Duodenal mucosa (tissue), 2 donors: Measurements from ENCODE around the gene RDH16.
"Not testable (repeated sequence)": the region's sequence is repeated elsewhere in the genome, so short reads cannot be mapped to it uniquely, and the experiment has no call there.

Source experiments
- H3K27ac ChIP-seq: one replicate; pipeline ENCODE4 v1.7.0; 2013; ENCODE audit warnings: low read depth, low read length
- H3K27me3 ChIP-seq, 2 donors: one replicate each; pipeline ENCODE4 v1.7.0; 2013; ENCODE audit warnings: low read length in 2 of 2, control low read depth in 1 of 2; ENCODE audit not compliant: insufficient read depth in 2 of 2, control insufficient read depth in 1 of 2
- H3K36me3 ChIP-seq, 2 donors: one replicate each; pipeline ENCODE4 v1.7.0; 2013; ENCODE audit warnings: low read length in 2 of 2, control low read depth in 1 of 2; ENCODE audit not compliant: insufficient read depth in 2 of 2, control insufficient read depth in 1 of 2
- H3K4me1 ChIP-seq, 2 donors: one replicate each; pipeline ENCODE4 v1.7.0; 2013; ENCODE audit warnings: low read length in 2 of 2, control low read depth in 1 of 2; ENCODE audit not compliant: insufficient read depth in 2 of 2, control insufficient read depth in 1 of 2
- H3K4me3 ChIP-seq, 2 donors: one replicate each; pipeline ENCODE4 v1.7.0; 2013; ENCODE audit warnings: low read length in 2 of 2, low read depth in 1 of 2
- H3K9ac ChIP-seq, 2 donors: one replicate each; pipeline ENCODE4 v1.7.0; 2013; ENCODE audit warnings: low read length in 2 of 2, low read depth in 1 of 2
- H3K9me3 ChIP-seq, 2 donors: one replicate each; pipeline ENCODE4 v1.7.0; 2013; ENCODE audit warnings: low read length in 2 of 2, control low read depth in 1 of 2; ENCODE audit not compliant: control insufficient read depth in 1 of 2

The RDH16 gene

DNA sequence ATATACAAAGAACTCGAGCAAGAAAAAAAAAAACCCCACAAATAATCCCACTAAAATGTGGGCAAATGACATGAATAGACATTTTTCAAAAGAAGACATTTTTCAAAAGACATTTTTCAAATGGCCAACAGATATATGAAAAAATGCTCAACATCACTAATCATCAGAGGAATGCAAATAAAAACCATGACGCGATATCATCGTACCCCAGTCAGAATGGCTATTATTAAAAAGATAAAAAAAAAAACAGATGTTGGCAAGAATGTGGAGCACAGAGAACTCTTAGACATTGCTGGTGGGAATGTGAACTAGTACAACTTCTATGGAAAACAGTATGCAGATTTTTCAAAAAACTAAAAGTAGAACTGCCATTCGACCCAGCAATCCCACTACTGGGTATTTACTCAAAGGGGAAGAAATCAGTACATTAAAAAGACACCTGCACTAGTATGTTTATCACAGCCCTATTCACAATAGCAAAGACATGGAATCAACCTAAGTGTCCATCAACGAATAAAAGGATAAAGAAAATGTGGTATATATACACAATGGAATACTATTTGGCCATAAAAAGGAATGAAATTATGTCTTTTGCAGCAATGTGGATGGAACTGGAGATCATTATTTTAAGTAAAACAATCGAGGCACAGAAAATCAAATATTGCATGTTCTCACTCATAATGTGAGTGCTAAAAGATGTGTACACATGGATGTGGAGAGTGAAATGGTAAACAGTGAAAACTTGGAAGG lies 32.6 kb upstream of the RDH16 start:
- Histone ChIP-seq H3K36me3 (no peaks in the 10 kb centered on the region), H3K27me3 (no peaks in the 10 kb centered on the region), H3K9ac (no peak overlapping the region), H3K27ac (no peak overlapping the region), H3K9me3 (no peaks in the 10 kb centered on the region), H3K4me1 (peaks cover 12 to 15% of the 10 kb centered on the region in 2 donors), H3K4me3 (no peak overlapping the region)

DNA sequence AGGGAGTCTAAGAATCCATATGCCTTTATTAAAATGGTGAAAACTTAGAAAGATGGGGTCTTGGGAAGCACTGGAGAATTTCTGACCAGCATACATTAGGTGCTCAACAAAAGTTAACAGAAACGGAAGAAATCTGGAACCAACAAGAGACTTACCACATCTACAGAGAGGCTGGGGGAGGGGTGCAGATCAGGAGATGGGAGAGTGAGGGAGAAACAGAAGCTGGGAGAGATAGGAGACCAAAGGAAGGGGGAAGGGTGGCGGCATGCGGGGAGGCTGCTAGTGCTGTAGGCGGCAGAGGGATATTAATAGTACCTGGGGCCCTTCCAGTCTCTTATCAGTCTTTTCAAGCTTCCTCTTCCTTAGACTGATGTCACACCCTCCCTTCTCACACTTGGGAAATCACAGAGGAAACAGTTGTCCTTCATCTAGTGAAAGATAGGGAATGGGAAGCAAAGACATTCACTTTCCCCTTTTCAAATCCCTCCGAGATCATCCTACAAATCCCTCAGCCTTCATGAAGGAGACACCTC lies 30.9 kb upstream of the RDH16 start:
- Histone ChIP-seq H3K27ac (no peak overlapping the region), H3K27me3 (no peaks in the 10 kb centered on the region), H3K9me3 (no peaks in the 10 kb centered on the region), H3K9ac (no peak overlapping the region), H3K36me3 (no peaks in the 10 kb centered on the region), H3K4me1 (peaks cover 12 to 15% of the 10 kb centered on the region in 2 donors), H3K4me3 (no peak overlapping the region)

DNA sequence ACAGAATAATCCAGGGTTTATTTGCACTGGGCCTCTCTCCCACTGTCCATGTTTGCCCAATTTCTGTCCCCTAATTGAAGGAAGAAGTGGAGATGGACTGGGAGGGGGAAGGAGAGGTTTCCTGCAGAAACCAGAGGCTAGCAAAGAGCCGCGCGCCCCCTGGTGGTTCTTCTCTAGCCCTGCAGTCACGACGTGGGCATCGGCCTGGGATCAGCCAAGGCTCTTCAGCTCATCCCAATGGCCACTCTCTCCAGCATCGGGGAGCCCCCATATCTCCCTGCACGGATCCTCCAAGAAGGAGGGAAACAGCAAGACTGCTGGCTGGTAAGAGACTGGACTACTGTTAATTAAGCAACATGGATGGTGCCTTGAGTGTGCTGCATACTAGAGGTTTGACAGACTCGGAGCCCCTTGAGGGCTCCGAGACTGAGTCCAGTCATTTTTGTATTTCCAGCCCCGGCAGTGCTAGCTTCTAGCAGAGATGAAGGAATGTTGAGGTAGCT lies 30.2 kb upstream of the RDH16 start:
- no peak overlapping the region for H3K27ac ChIP-seq
- peaks cover 12 to 15% of the 10 kb centered on the region in 2 donors for H3K4me1 ChIP-seq
- no peak overlapping the region for H3K9ac ChIP-seq
- no peaks in the 10 kb centered on the region for H3K36me3 ChIP-seq
- H3K4me3 ChIP-seq: no peak overlapping the region
- H3K9me3 ChIP-seq: no peaks in the 10 kb centered on the region
- no peaks in the 10 kb centered on the region for H3K27me3 ChIP-seq

DNA sequence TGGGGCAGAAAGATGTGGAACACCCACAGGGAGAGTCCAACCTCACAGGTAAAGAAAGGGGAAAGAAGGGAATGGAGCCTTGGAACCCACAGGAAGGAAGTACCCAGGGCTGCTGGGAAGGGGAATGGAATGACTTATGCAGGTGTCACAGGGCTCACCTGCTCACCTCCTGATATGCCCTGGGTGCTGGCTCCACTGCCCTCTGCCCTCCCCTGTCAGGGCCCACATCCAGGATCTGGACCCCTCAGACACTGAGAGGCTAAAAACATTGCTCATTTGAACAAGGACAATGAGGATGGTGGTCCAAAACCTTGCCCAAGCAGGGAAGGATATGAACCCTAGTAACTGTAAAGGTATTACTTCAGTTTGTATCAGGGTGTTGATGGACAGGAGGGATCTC lies 29.6 kb upstream of the RDH16 start:
- H3K4me3 ChIP-seq: no peak overlapping the region
- H3K9me3 ChIP-seq: no peaks in the 10 kb centered on the region
- H3K27ac ChIP-seq: no peak overlapping the region
- no peak overlapping the region for H3K9ac ChIP-seq
- H3K27me3 ChIP-seq: no peaks in the 10 kb centered on the region
- H3K4me1 ChIP-seq: peaks cover 12 to 15% of the 10 kb centered on the region in 2 donors
- H3K36me3 ChIP-seq: no peaks in the 10 kb centered on the region

DNA sequence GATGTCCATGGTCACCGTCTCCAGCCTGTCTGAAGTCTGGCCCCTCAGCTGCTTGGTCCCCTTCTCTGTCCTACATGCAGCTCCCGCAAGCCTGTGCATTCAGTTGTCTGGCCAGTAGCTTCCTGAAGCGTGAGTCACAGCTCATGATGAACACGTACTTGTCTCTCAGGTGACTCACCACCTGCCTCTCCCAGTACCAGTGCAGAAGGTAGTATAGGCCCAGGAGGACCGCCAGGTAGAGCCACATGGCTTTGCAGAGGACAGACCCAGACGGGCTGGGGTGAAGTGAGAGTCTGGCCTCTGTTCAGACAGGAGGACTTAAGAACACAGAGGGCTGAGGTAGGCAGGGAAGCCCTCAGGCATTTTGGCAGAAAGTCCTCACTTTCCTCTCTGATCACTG lies 28.3 kb upstream of the RDH16 start:
- not testable (repeated sequence) for H3K27ac ChIP-seq, H3K9ac ChIP-seq, H3K4me1 ChIP-seq, H3K9me3 ChIP-seq, H3K4me3 ChIP-seq, H3K36me3 ChIP-seq, H3K27me3 ChIP-seq

DNA sequence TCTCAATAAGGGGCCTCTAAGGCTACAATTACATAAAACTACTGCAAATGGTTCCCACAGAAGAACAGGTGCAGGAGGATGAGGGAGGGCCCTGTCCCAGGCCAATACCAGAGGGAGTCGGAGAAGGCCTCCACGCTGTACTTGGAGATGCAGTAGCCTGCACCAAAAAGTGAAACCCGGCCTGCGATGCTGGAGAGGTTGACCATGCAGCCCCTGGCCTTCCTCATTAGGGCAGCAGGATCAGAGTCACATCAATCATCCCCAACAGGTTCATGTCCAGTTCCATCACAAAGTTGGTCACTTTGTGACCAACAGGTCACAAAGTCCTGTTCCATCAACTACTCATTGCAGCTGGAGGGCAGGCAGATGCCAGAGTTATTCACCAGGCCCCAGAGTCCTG lies 26.0 kb upstream of the RDH16 start:
- Histone ChIP-seq H3K36me3 (no peaks in the 10 kb centered on the region), H3K9ac (no peak overlapping the region), H3K9me3 (no peaks in the 10 kb centered on the region), H3K4me1 (peaks cover 0 to 3% of the 10 kb centered on the region in 2 donors), H3K27me3 (no peaks in the 10 kb centered on the region), H3K27ac (no peak overlapping the region), H3K4me3 (no peak overlapping the region)

DNA sequence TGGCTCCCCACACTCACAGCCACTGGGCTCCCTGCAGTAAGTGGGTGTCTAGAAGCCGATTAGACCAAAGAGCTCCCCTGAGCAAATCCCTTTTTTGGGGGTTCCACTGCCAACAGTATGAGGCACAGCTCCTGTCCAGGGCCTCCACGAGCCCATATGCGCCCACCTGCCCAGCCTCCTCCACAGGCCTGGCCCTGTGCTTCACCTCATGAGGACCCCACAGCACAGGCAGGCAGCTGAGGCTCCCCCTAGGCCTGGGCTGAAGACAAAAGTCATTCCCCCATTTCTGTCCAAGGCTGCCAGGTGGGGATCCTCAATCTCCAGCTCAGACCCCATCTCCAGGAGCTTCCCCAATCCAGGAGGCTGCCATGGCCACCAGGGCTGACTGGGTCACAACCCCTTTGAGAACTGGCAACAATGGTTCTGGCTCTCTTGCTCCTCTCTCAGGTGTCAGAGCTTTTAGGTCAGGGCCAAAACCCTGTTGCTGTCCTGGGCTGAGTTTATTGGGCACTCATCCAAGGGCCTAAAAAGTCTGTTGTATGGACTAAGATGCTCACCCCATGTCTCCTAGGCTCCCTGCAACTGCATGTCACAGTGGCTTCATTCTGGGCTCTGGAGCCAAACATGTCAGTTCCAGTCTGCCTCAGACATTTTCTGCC lies 25.3 kb upstream of the RDH16 start:
- not testable (repeated sequence) for H3K4me3 ChIP-seq, H3K4me1 ChIP-seq, H3K27me3 ChIP-seq, H3K9ac ChIP-seq, H3K9me3 ChIP-seq, H3K36me3 ChIP-seq, H3K27ac ChIP-seq

DNA sequence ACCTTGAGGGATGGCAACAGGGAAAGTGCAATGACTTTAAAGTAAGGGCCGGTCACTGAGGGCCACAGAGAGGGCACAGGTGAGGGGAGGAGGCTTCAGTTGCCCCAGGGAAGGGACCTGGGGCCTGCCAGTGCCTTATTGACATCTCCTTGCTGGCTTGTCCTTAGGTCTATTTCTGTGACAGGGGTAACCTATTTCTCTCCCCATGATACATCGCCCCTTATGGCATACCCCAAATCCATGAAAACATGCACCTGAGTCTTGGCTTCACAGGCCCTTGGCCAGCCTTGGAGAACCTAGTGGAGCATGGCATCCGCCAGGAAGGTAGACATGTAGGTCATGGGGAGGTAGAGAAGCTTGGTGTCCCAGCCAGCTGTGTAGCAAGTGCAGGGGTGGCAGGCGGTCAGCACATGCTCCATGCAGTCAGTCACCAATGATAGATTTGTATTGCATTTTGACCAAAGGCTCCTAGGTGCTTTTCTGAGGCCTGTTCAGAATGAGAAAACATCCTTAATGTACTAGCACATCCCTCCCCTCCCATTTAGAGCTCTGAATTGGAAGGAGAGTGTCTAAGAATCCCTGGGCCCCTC lies 23.6 kb upstream of the RDH16 start:
- H3K9me3 ChIP-seq: no peaks in the 10 kb centered on the region
- H3K9ac ChIP-seq: no peak overlapping the region
- no peaks in the 10 kb centered on the region for H3K36me3 ChIP-seq
- H3K27ac ChIP-seq: no peak overlapping the region
- no peaks in the 10 kb centered on the region for H3K27me3 ChIP-seq
- no peaks in the 10 kb centered on the region for H3K4me1 ChIP-seq
- no peak overlapping the region for H3K4me3 ChIP-seq

DNA sequence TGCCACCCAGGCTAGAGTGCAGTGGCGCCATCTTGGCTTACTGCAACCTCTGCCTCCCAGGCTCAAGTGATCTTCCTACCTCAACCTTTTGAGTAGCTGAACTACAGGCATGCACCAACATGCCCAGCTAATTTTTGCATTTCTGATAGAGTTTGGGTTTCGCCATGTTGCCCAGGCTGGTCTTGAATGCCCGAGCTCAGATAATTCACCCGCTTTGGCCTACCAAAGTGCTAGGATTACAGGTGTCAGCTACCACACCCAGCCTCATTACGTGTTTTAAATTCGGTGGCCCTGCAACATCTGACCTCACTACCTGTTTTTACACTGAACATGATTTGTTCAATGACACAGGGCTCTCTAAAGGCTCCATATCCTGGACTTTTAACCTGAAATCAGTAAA lies 22.9 kb upstream of the RDH16 start:
- Histone ChIP-seq H3K27me3 (no peaks in the 10 kb centered on the region), H3K4me1 (no peaks in the 10 kb centered on the region), H3K27ac (no peak overlapping the region), H3K9me3 (no peaks in the 10 kb centered on the region), H3K36me3 (no peaks in the 10 kb centered on the region), H3K4me3 (no peak overlapping the region), H3K9ac (no peak overlapping the region)

DNA sequence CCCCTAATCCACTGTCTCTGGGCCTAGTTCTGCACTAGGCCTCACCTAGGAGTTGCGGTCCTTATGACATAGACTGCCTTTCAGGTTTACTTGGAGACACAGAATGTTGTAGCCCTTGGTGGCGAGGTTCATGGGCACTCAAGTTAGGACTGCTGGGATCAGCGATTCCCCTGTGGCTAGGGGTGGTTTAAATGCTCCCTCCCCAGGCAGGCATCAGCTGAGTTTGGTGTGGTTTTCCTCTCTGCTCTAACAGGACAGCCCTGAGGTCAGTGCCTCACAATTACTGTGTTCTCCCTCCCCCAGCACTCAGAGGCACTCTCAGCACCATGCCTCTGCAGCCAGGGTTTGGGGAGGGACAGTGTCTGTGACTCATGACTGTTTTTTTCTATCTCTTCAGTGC lies 22.2 kb upstream of the RDH16 start:
- Histone ChIP-seq H3K9ac (no peak overlapping the region), H3K9me3 (no peaks in the 10 kb centered on the region), H3K4me1 (no peaks in the 10 kb centered on the region), H3K27me3 (no peaks in the 10 kb centered on the region), H3K36me3 (no peaks in the 10 kb centered on the region), H3K27ac (no peak overlapping the region), H3K4me3 (no peak overlapping the region)
